Keratinocyte (primary cell): ENCODE results near the gene CCM2. TPM values are rescaled to one million over a fixed set of nuclear protein-coding genes. Genes with fewer than 3 reads are reported as not detected.
A peak's percentile ranks its signal among the peaks of the same experiment; 100 is the strongest.

Experiments
- DNase-seq: peaks from one replicate; pipeline ENCODE4 v3.0.0-alpha.2; 2011; ENCODE audit warnings: low read depth, missing footprints, low spot score
- FAIRE-seq: peaks from 2 replicates; lab custom pipeline; 2011; peaks lifted over from hg19 to GRCh38; lab: Jason Lieb, UNC
- H2AFZ ChIP-seq: 2 replicates; pipeline ENCODE4 v1.6.0; 2012; ENCODE audit warnings: low read length, control low read depth, inconsistent platforms; ENCODE audit not compliant: control insufficient read depth
- H3K27ac ChIP-seq: 2 replicates; pipeline ENCODE4 v1.5.1; 2011; ENCODE audit warnings: low read length; ENCODE audit not compliant: control insufficient read depth, insufficient read depth
- H3K27me3 ChIP-seq: 3 replicates; pipeline ENCODE4 v1.6.0; 2011; ENCODE audit warnings: low read length; ENCODE audit not compliant: control insufficient read depth, insufficient read depth; ENCODE audit errors: extremely low read depth
- H3K36me3 ChIP-seq, 2 experiments: 2 replicates in 1 of 2; 3 replicates in 1 of 2; pipeline ENCODE4 v1.5.1; 2011; ENCODE audit warnings: low read length in 2 of 2, mild to moderate bottlenecking in 1 of 2; ENCODE audit not compliant: control insufficient read depth in 2 of 2, insufficient read depth in 2 of 2; ENCODE audit errors: extremely low read depth in 1 of 2
- H3K4me1 ChIP-seq: 3 replicates; pipeline ENCODE4 v1.5.1; 2011; ENCODE audit warnings: low read length; ENCODE audit not compliant: control insufficient read depth, insufficient read depth; ENCODE audit errors: extremely low read depth
- H3K4me2 ChIP-seq: 3 replicates; pipeline ENCODE4 v1.6.0; 2011; ENCODE audit warnings: low read depth, low read length; ENCODE audit not compliant: control insufficient read depth, insufficient read depth; ENCODE audit errors: extremely low read depth
- H3K4me3 ChIP-seq, 3 experiments: fragments of 200-600 bp in 1 of 3; sonication (generic) in 1 of 3; 2 replicates in 2 of 3; 3 replicates in 1 of 3; pipeline ENCODE4 v1.5.1; 2011 to 2016; ENCODE audit warnings: low read length in 3 of 3, mild to moderate bottlenecking in 3 of 3, control low read depth in 2 of 3, inconsistent platforms in 1 of 3, low read depth in 1 of 3, mixed read lengths in 1 of 3, mixed run types in 1 of 3, moderate library complexity in 1 of 3; ENCODE audit not compliant: control insufficient read depth in 2 of 3, insufficient read depth in 2 of 3; ENCODE audit errors: extremely low read depth in 1 of 3
- H3K79me2 ChIP-seq: 2 replicates; pipeline ENCODE4 v1.6.0; 2012; ENCODE audit warnings: low read length; ENCODE audit not compliant: control insufficient read depth, insufficient read depth
- H3K9ac ChIP-seq: 3 replicates; pipeline ENCODE4 v1.6.0; 2011; ENCODE audit warnings: low read length; ENCODE audit not compliant: control insufficient read depth, insufficient read depth; ENCODE audit errors: extremely low read depth
- H3K9me1 ChIP-seq: 3 replicates; pipeline ENCODE4 v1.6.0; 2011; ENCODE audit warnings: low read length; ENCODE audit not compliant: control insufficient read depth, insufficient read depth; ENCODE audit errors: extremely low read depth
- H3K9me3 ChIP-seq: 2 replicates; pipeline ENCODE4 v1.5.1; 2012; ENCODE audit warnings: low read depth, low read length; ENCODE audit not compliant: control insufficient read depth
- H4K20me1 ChIP-seq: 3 replicates; pipeline ENCODE4 v1.6.0; 2011; ENCODE audit warnings: low read length; ENCODE audit not compliant: control insufficient read depth, insufficient read depth; ENCODE audit errors: extremely low read depth
- CTCF ChIP-seq, 3 experiments: IDR thresholded peaks in 1 of 3; conservative IDR thresholded peaks in 1 of 3; optimal IDR thresholded peaks in 1 of 3; 2 replicates in 2 of 3; 3 replicates in 1 of 3; pipeline versions ENCODE3 to v1.5.1; 2011; ENCODE audit warnings: low read length in 3 of 3, mild to moderate bottlenecking in 3 of 3, moderate library complexity in 2 of 3, control low read depth in 1 of 3, inconsistent platforms in 1 of 3; ENCODE audit not compliant: insufficient read depth in 2 of 3; ENCODE audit errors: extremely low read depth in 1 of 3
- EZH2 ChIP-seq: IDR thresholded peaks from one replicate; pipeline ENCODE4 v1.6.1; 2012; ENCODE audit warnings: inconsistent platforms, mild to moderate bottlenecking, low read length, moderate library complexity
- dilution Hi-C: fragments of 300-500 bp; cut with MboI; formaldehyde crosslinking; loops from one replicate; pipeline ENCODE4 v1.7.0; 2020; ENCODE audit warnings: low sequenced_read_pairs; ENCODE audit not compliant: extremely low pct_ligation_motif_present
- polyA plus RNA-seq, 5 experiments: library from polyadenylated mRNA; depleted of rRNA in 3 of 5; stranded (reverse) in 3 of 5; stranded (forward) in 1 of 5; unstranded in 1 of 5; fragments of >200 nt; gene quantifications; 1 replicate in 1 of 5; 2 replicates in 3 of 5; 3 replicates in 1 of 5; pipeline versions ENCODE4 v1.2.1 to v1.2.3, GENCODE V29; 2011 to 2012; ENCODE audit warnings: missing spikeins in 2 of 5, low read depth in 1 of 5, low replicate concordance in 1 of 5

CCM2 gene
- polyA plus RNA-seq, 1 donor (not counting 4 experiments of a cell fraction or from before 2014, with no cell fraction given), result 44.8 TPM

- H3K9me3 ChIP-seq, result no peaks in the 10 kb centered on the region
- no peaks in the 10 kb centered on the region for H3K9me1 ChIP-seq
- no peak for FAIRE-seq
- no peak overlapping the region for H3K27ac ChIP-seq
- dilution Hi-C loops, result no loop called here
- H3K4me3 ChIP-seq, result no peak overlapping the region
- DNase-seq, result no peak
- H3K4me1 ChIP-seq, result peaks cover 15% of the 10 kb centered on the region
- no peak for TF ChIP-seq EZH2
- TF ChIP-seq CTCF (optimal IDR thresholded peaks at IDR 0.05 in 1 of 3, IDR thresholded peaks at IDR 0.05 in 1 of 3, conservative IDR thresholded peaks at IDR 0.05 in 1 of 3; ENCODE audit: extremely low read depth in 1 of 3, insufficient read depth in 2 of 3, low read length in 3 of 3), result peak; percentile 40 to 63 (median 47)
- no peaks in the 10 kb centered on the region for H3K79me2 ChIP-seq
- H3K4me2 ChIP-seq, result no peak overlapping the region
- H3K36me3 ChIP-seq, result no peaks in the 10 kb centered on the region
- peaks cover 24% of the 10 kb centered on the region for H3K27me3 ChIP-seq
- H2AFZ ChIP-seq, result no peak overlapping the region
- H3K9ac ChIP-seq, result no peak overlapping the region
- no peaks in the 10 kb centered on the region for H4K20me1 ChIP-seq
Observed at GRCh38 chr7:44964384-44964830, 35.6 kb upstream of the CCM2 start.

- Histone ChIP-seq H3K9me1 (no peaks in the 10 kb centered on the region), H3K9me3 (no peaks in the 10 kb centered on the region), H3K4me3 (no peak overlapping the region), H3K9ac (no peak overlapping the region), H3K36me3 (no peaks in the 10 kb centered on the region), H3K79me2 (no peaks in the 10 kb centered on the region), H3K4me2 (no peak overlapping the region), H3K27ac (no peak overlapping the region), H3K4me1 (peaks cover 10% of the 10 kb centered on the region), H4K20me1 (no peaks in the 10 kb centered on the region), H2AFZ (no peak overlapping the region), H3K27me3 (peaks cover 24% of the 10 kb centered on the region)
- no peak for TF ChIP-seq CTCF (optimal IDR thresholded peaks at IDR 0.05 in 1 of 3, IDR thresholded peaks at IDR 0.05 in 1 of 3, conservative IDR thresholded peaks at IDR 0.05 in 1 of 3; ENCODE audit: extremely low read depth in 1 of 3, insufficient read depth in 2 of 3, low read length in 3 of 3)
- no peak for TF ChIP-seq EZH2
- DNase-seq (no peak), FAIRE-seq (no peak)
- dilution Hi-C loops, result no loop called here
Observed at GRCh38 chr7:44964831-44965440, 35.1 kb upstream of the CCM2 start.
